ENCODE measurements around the gene SPATA18.
A peak's percentile ranks its signal among the peaks of the same experiment; 100 is the strongest.

The SPATA18 gene

GRCh38 chr4:52051213-52051614 is at the start of gene SPATA18:
TSS of gene SPATA18 (plus strand) at chr4:52051304. CDS start at chr4:52051705, 401 bp downstream.
- Histone ChIP-seq H3K4me1 (ENCODE audit: low read length) (peaks cover 15% of the 10 kb centered on the region), H3K9ac (ENCODE audit: low read length) (peak within 1 kb of the TSS; percentile 77), H3K79me2 (ENCODE audit: low read length) (no peaks in the 10 kb centered on the region), H2AFZ (ENCODE audit: low read depth, low read length) (peak within 1 kb of the TSS; percentile 92), H3K27me3 (ENCODE audit: low read depth, low read length) (peaks cover 23% of the 10 kb centered on the region), H3K36me3 (replicated peaks; ENCODE audit: low read depth, low read length) (no peaks in the 10 kb centered on the region), H3K27ac (ENCODE audit: low read length) (0 out of 2 replicates have a peak within 1 kb of the TSS, but pooled peaks have one; percentile 13), H3K4me3 (ENCODE audit: low read length) (peak within 1 kb of the TSS; percentile 92), H3K4me2 (ENCODE audit: low read length) (peak within 1 kb of the TSS; percentile 100), H4K20me1 (ENCODE audit: insufficient read depth, low read length) (no peaks in the 10 kb centered on the region), H3K9me3 (ENCODE audit: insufficient read depth, low read length) (no peaks in the 10 kb centered on the region)
- TF ChIP-seq EZH2phosphoT487 (IDR thresholded peaks at IDR 0.05; ENCODE audit: low read depth) (no peak), CTCF (IDR thresholded peaks at IDR 0.05; ENCODE audit: low read depth, low read length) (no peak)

DNA sequence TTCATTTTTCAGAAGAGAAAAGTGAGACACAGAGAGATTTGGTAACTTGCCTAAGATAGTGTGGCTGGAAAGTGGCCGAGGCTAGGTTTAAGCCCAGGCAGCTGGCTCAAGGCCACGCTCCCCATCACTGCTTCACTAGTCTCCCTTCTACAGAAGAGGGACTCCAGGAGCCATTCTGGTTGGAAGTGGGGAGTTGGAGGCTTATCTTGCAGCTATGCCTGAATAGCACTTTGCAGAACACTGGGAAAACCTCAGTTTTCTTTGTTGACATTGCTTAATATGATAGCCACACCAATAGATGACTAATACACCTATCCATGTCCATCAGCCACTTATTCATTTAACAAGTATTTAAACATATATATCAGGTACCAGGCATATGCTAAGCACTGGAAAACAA is 49.5 kb upstream of the SPATA18 start:
- Histone ChIP-seq H2AFZ (ENCODE audit: low read depth, low read length) (no peak overlapping the region), H3K4me1 (ENCODE audit: low read length) (no peaks in the 10 kb centered on the region), H3K9ac (ENCODE audit: low read length) (no peak overlapping the region), H4K20me1 (ENCODE audit: insufficient read depth, low read length) (no peaks in the 10 kb centered on the region), H3K79me2 (ENCODE audit: low read length) (no peaks in the 10 kb centered on the region), H3K4me2 (ENCODE audit: low read length) (no peak overlapping the region), H3K4me3 (ENCODE audit: low read length) (no peak overlapping the region), H3K36me3 (replicated peaks; ENCODE audit: low read depth, low read length) (no peaks in the 10 kb centered on the region), H3K27me3 (ENCODE audit: low read depth, low read length) (no peaks in the 10 kb centered on the region), H3K27ac (ENCODE audit: low read length) (no peak overlapping the region), H3K9me3 (ENCODE audit: insufficient read depth, low read length) (no peaks in the 10 kb centered on the region)
- no peak for TF ChIP-seq EZH2phosphoT487 (IDR thresholded peaks at IDR 0.05; ENCODE audit: low read depth)

DNA sequence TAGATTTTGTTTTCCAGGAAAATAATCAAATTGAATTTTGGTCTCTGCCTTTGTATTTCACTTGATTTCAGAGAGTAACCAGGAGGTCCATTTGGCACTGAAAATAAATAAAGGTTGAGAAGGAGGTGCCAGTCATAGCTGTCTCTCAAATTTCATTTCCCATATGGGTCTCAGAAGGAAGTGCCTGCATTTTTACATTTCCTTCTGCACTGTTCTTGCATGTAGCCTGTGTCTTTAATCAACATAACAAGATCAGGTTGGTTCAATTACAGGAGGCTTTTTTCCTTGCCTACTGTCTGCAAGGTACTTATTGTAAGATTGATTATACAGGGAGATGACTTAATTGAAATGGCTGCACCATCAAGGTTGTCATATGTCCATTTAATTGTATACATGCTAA is 46.7 kb upstream of the SPATA18 start:
- no peaks in the 10 kb centered on the region for H3K79me2 ChIP-seq (ENCODE audit: low read length)
- no peaks in the 10 kb centered on the region for H3K36me3 ChIP-seq (replicated peaks; ENCODE audit: low read depth, low read length)
- H3K4me2 ChIP-seq (ENCODE audit: low read length) = no peak overlapping the region
- no peak overlapping the region for H2AFZ ChIP-seq (ENCODE audit: low read depth, low read length)
- TF ChIP-seq EZH2phosphoT487 (IDR thresholded peaks at IDR 0.05; ENCODE audit: low read depth) (no peak), CTCF (IDR thresholded peaks at IDR 0.05; ENCODE audit: low read depth, low read length) (no peak)
- no peaks in the 10 kb centered on the region for H4K20me1 ChIP-seq (ENCODE audit: insufficient read depth, low read length)
- H3K27ac ChIP-seq (ENCODE audit: low read length) = no peak overlapping the region
- H3K9ac ChIP-seq (ENCODE audit: low read length) = no peak overlapping the region
- no peaks in the 10 kb centered on the region for H3K9me3 ChIP-seq (ENCODE audit: insufficient read depth, low read length)
- H3K4me3 ChIP-seq (ENCODE audit: low read length) = no peak overlapping the region
- no peaks in the 10 kb centered on the region for H3K4me1 ChIP-seq (ENCODE audit: low read length)
- no peaks in the 10 kb centered on the region for H3K27me3 ChIP-seq (ENCODE audit: low read depth, low read length)

DNA sequence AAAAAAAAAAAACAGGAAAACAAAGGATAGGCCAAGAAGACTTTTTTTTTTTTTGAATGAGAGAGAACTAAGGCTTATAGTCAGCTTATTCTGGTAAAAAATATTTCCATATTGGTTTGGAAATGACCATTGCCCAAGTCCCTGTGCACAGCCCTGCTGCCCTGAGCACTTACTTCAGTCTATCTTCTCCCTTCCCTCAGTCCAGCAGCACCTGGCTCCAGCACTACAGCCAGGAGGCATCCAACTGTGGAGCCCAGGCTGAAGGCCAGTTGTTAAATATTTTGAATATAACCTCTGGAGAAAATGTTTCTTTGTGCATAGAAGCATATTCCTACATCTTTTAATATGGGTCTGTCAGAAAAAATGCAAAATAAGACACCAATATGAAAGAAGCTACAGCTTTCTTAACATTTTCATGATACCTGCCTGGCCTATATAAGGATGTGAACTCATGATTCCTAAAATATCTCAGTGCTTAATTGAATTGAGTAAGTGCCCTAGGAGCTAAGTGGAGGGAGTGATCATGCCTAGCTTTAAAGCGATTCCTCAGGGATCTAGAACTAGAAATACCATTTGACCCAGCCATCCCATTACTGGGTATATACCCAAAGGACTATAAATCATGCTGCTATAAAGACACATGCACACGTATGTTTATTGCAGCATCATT is 45.4 kb upstream of the SPATA18 start:
- no peaks in the 10 kb centered on the region for H3K9me3 ChIP-seq (ENCODE audit: insufficient read depth, low read length)
- H3K36me3 ChIP-seq (replicated peaks; ENCODE audit: low read depth, low read length) = no peaks in the 10 kb centered on the region
- H3K79me2 ChIP-seq (ENCODE audit: low read length) = no peaks in the 10 kb centered on the region
- H3K4me1 ChIP-seq (ENCODE audit: low read length) = no peaks in the 10 kb centered on the region
- no peak overlapping the region for H3K4me2 ChIP-seq (ENCODE audit: low read length)
- H3K27me3 ChIP-seq (ENCODE audit: low read depth, low read length) = no peaks in the 10 kb centered on the region
- TF ChIP-seq EZH2phosphoT487 (IDR thresholded peaks at IDR 0.05; ENCODE audit: low read depth) = no peak
- no peak for TF ChIP-seq CTCF (IDR thresholded peaks at IDR 0.05; ENCODE audit: low read depth, low read length)
- H3K27ac ChIP-seq (ENCODE audit: low read length) = no peak overlapping the region
- no peaks in the 10 kb centered on the region for H4K20me1 ChIP-seq (ENCODE audit: insufficient read depth, low read length)
- no peak overlapping the region for H3K9ac ChIP-seq (ENCODE audit: low read length)
- H2AFZ ChIP-seq (ENCODE audit: low read depth, low read length) = no peak overlapping the region
- H3K4me3 ChIP-seq (ENCODE audit: low read length) = no peak overlapping the region
